Right atrium auricular region (tissue), 2 donors: ENCODE results near the gene KLK2. TPM values are rescaled to one million over a fixed set of nuclear protein-coding genes. Genes with fewer than 3 reads are reported as not detected.
"Not testable (repeated sequence)": the region's sequence is repeated elsewhere in the genome, so short reads cannot be mapped to it uniquely, and the experiment has no call there.

Source experiments
- DNase-seq: peaks from one replicate; pipeline ENCODE4 v3.0.0-alpha.2; 2019; ENCODE audit warnings: low spot score
- H3K27ac ChIP-seq, 2 donors: fragments of 200-600 bp; sonication (generic); 1 replicate in 1 of 2; 2 replicates in 1 of 2; pipeline ENCODE4 v1.5.1; 2016 to 2019
- H3K27me3 ChIP-seq, 2 donors: fragments of 200-600 bp; sonication (generic); one replicate each; pipeline versions ENCODE4 v1.5.1 to v1.6.0; 2017 to 2019
- H3K36me3 ChIP-seq: fragments of 200-600 bp; sonication (generic); one replicate; pipeline ENCODE4 v1.5.1; 2016
- H3K4me1 ChIP-seq, 2 donors: fragments of 200-600 bp; sonication (generic); one replicate each; pipeline versions ENCODE4 v1.5.1 to v1.6.0; 2017 to 2019
- H3K4me3 ChIP-seq, 2 donors: fragments of 200-600 bp; sonication (generic); 1 replicate in 1 of 2; 2 replicates in 1 of 2; pipeline ENCODE4 v1.5.1; 2017 to 2019; ENCODE audit warnings: mild to moderate bottlenecking in 1 of 2, moderate library complexity in 1 of 2
- H3K9me3 ChIP-seq, 2 donors: fragments of 200-600 bp; sonication (generic); one replicate each; pipeline ENCODE4 v1.5.1; 2019
- total RNA-seq, 2 donors: library from RNA; depleted of rRNA; stranded (reverse); fragments of >200 nt; gene quantifications; one replicate each; pipeline ENCODE4 v1.1.0, GENCODE V29; 2016
- TF ChIP-seq, protein P1 (sequence below), 2 donors: fragments of 200-600 bp; sonication (generic); IDR thresholded peaks; one replicate each; pipeline ENCODE4 v1.5.1; 2019; ENCODE audit warnings: antibody characterized with exemption in 2 of 2

KLK2 gene
- total RNA-seq, 2 donors from 2014 or later: not detected

DNA sequence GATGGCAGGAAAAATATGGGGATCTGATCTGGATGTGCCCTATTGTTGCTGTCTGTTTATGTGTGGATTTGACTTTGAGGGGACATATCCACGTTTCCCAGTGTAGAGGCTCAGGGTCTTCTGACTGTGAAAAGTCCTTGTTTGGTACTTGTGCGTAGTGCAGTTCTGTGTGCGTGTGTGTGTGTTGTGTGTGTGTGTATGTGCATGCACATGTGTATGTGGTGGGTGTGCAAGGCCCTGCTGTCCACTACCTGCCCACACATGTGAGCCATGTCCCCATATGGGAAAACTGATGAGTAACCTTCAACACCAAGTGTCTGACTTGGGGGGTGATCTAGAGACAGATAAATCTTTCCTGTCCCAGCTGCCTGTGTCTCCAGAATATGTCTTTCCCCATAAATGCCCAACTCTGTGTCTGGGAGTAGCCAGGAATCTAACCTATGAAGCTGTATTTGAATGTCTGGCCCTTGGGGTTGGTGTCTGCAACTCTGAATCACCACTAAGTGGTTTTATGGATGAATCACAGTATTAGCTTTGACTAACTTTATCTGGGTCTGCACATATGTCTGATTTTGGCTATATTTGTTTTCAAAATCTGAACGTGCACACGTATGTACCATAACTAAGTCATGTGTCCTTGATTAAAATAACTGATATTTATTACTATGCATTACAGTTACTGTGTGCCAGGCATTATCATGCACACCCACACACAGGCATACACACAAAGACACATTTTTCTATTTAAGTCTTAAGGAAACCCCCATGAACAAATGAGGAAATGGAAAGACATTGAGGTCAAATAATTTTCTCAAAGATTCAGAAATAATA, 17.4 kb downstream of the KLK2 start:
- TF ChIP-seq, protein P1, sequence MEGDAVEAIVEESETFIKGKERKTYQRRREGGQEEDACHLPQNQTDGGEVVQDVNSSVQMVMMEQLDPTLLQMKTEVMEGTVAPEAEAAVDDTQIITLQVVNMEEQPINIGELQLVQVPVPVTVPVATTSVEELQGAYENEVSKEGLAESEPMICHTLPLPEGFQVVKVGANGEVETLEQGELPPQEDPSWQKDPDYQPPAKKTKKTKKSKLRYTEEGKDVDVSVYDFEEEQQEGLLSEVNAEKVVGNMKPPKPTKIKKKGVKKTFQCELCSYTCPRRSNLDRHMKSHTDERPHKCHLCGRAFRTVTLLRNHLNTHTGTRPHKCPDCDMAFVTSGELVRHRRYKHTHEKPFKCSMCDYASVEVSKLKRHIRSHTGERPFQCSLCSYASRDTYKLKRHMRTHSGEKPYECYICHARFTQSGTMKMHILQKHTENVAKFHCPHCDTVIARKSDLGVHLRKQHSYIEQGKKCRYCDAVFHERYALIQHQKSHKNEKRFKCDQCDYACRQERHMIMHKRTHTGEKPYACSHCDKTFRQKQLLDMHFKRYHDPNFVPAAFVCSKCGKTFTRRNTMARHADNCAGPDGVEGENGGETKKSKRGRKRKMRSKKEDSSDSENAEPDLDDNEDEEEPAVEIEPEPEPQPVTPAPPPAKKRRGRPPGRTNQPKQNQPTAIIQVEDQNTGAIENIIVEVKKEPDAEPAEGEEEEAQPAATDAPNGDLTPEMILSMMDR (IDR thresholded peaks at IDR 0.05): no peak
- Histone ChIP-seq H3K9me3 (no peaks in the 10 kb centered on the region), H3K36me3 (no peaks in the 10 kb centered on the region), H3K27ac (no peak overlapping the region), H3K4me1 (no peaks in the 10 kb centered on the region), H3K27me3 (no peaks in the 10 kb centered on the region), H3K4me3 (no peak overlapping the region)
- no peak for DNase-seq

DNA sequence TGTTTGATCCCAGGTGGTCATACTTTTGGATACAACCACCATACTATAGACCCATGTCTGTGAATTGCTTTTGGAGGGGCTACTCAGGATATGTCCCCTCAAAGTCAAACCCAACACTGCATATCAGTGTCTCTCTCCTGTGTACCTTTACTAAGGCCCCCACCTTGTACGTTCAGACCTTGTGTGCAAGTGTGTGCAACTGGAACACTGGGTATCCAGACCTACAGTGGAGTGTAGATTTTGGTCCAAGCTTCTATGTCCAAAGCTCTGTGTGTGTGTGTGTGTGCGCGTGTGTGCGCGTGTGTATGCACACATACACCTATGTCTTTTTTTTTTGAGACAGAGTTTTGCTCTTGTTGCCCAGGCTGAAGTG, 18.0 kb downstream of the KLK2 start:
- no peak overlapping the region for H3K4me3 ChIP-seq
- TF ChIP-seq, protein P1 (IDR thresholded peaks at IDR 0.05): no peak
- no peaks in the 10 kb centered on the region for H3K4me1 ChIP-seq
- no peaks in the 10 kb centered on the region for H3K9me3 ChIP-seq
- H3K36me3 ChIP-seq: no peaks in the 10 kb centered on the region
- H3K27ac ChIP-seq: no peak overlapping the region
- DNase-seq: no peak
- H3K27me3 ChIP-seq: no peaks in the 10 kb centered on the region

DNA sequence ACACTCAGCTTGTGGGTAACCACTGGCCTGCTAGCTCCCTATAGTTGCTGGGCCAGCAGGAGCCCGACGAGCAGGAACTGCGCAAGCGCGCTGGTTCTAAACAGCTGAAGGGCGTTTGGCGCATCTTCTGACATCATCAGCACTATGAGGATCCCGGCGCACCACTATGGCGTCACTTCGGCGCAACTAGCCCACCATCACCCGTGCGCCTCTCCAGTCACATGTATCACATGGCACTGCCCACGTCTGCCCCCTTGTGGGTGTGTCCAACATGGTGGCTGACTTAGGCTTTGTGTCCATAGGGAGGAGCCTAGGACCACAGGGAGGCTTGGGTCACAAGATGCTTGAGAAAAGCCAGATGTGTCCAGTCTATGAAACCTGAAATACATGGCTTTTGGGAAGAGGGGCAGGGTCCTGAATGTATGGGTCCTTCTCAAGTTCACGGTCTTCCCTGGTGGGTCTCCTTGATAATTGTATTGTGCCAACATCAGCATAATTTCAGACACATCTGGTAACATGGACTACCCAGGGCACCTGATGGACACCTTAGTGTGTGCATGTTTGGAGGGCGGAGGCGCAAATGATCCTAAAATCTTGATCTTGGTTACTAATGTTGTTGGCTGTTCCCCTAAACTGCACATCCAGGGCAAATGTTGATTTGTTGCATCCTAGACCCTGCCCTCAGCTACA, 20.0 kb downstream of the KLK2 start:
- no peaks in the 10 kb centered on the region for H3K4me1 ChIP-seq
- no peak overlapping the region for H3K4me3 ChIP-seq
- H3K9me3 ChIP-seq: no peaks in the 10 kb centered on the region
- H3K27me3 ChIP-seq: no peaks in the 10 kb centered on the region
- TF ChIP-seq, protein P1 (IDR thresholded peaks at IDR 0.05): no peak
- H3K27ac ChIP-seq: no peak overlapping the region
- no peak for DNase-seq
- H3K36me3 ChIP-seq: no peaks in the 10 kb centered on the region

- no peaks in the 10 kb centered on the region for H3K36me3 ChIP-seq
- H3K27ac ChIP-seq: no peak overlapping the region
- H3K4me1 ChIP-seq: no peaks in the 10 kb centered on the region
- no peak for DNase-seq
- TF ChIP-seq, protein P1 (IDR thresholded peaks at IDR 0.05): no peak
- H3K27me3 ChIP-seq: no peaks in the 10 kb centered on the region
- H3K4me3 ChIP-seq: no peak overlapping the region
- H3K9me3 ChIP-seq: no peaks in the 10 kb centered on the region
These were observed 21.5 kb downstream of the KLK2 start for GRCh38 chr19:50894478-50895356.

DNA sequence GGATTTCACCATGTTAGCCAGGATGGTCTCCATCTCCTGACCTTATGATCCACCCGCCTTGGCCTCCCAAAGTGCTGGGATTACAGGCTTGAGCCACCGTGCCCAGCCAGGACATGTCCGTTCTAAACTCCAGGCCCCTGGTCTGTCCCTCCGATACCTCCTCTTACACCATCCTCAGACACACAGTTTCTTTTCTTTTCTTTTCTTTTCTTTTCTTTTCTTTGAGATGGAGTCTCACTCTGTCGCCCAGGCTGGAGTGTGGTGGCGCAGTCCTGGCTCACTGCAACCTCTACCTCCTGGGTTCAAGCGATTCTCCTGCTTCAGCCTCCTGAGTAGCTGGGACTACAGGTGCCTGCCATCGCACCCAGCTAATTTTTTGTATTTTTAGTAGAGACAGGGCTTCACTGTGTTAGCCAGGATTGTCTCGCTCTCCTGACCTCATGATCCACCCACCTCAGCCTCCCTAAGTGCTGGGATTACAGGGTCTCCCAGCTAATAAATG, 22.9 kb downstream of the KLK2 start:
- not testable (repeated sequence) for H3K27me3 ChIP-seq, H3K27ac ChIP-seq, H3K4me3 ChIP-seq, H3K36me3 ChIP-seq, H3K4me1 ChIP-seq, H3K9me3 ChIP-seq, DNase-seq
